ENCODE data around the gene RNASEH2C.
"Not testable (repeated sequence)": the region's sequence is repeated elsewhere in the genome, so short reads cannot be mapped to it uniquely, and the experiment has no call there.

The RNASEH2C gene

DNA sequence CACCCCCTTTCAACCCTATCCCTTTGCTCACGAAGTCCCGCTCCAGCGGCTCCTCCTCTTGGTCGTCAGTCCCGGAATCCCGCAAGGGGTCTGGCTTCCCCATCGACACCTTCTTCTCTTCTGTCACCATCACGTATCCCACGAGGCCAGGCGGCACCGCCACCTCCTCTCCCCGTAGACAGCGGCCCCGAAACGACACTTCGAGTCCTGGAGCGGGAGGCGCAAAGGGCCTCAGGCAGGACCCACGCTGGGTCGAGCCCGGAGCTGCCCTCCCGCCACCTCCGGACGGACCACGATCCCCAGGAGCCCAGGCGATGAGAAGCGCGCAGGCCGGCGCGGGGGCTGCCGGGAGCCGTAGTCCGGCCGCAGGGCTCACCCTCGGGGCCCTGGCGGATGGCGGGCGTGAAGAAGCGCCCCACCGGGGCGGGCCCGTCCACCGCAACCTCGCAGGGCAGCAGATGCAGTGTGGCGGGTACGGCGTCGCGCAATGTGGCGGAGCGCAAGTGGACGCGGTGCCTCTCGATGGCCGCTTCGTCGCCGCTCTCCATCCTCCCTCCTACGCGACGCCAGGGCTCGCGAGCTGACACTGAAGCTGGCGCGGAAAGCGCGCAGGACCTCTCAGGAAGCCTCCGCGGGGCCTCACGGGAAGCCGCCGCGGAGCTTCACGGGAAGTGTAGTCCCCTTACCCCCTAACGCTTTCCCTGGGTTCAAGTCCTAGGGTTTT is at the start of gene RNASEH2C:
Gene RNASEH2C, minus strand, starts transcription at position 588 of the 724 bp plus-strand sequence. Its CDS starts 40 bp downstream, at position 548.
- H3K9ac ChIP-seq (ENCODE audit: low read length): peak within 1 kb of the TSS; percentile 68
- H3K4me3 ChIP-seq (ENCODE audit: low read length): peak within 1 kb of the TSS; percentile 93
- H3K36me3 ChIP-seq (ENCODE audit: control insufficient read depth, insufficient read depth, low read length): peaks cover 24% of the 10 kb centered on the region
- H3K27ac ChIP-seq (ENCODE audit: low read depth, low read length): peak within 1 kb of the TSS; percentile 90
- no peaks in the 10 kb centered on the region for H3K27me3 ChIP-seq (ENCODE audit: control insufficient read depth, insufficient read depth, low read length)
- peaks cover 15% of the 10 kb centered on the region for H3K4me1 ChIP-seq (ENCODE audit: control insufficient read depth, insufficient read depth, low read length)

DNA sequence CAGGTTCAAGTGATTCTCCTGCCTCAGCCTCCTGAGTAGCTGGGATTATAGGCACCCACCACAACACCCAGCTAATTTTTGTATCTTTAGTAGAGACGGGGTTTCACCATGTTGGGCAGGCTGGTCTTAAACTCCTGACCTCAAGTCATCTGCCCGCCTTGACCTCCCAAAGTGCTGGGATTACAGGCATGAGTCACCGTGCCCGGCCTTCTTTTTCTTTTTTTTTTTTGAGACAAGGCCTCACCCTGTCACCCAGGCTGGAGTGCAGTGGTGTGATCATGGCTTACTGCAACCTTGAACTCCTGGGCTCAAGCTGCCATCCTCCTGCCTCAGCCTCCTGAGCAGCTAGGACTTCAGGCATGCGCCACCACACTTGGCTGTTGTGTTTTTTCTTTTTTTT is 47.2 kb upstream of the RNASEH2C start:
- H3K4me1 ChIP-seq (ENCODE audit: control insufficient read depth, insufficient read depth, low read length); H3K36me3 ChIP-seq (ENCODE audit: control insufficient read depth, insufficient read depth, low read length); H3K9ac ChIP-seq (ENCODE audit: low read length); H3K27me3 ChIP-seq (ENCODE audit: control insufficient read depth, insufficient read depth, low read length); H3K4me3 ChIP-seq (ENCODE audit: low read length); H3K27ac ChIP-seq (ENCODE audit: low read depth, low read length): not testable (repeated sequence)

DNA sequence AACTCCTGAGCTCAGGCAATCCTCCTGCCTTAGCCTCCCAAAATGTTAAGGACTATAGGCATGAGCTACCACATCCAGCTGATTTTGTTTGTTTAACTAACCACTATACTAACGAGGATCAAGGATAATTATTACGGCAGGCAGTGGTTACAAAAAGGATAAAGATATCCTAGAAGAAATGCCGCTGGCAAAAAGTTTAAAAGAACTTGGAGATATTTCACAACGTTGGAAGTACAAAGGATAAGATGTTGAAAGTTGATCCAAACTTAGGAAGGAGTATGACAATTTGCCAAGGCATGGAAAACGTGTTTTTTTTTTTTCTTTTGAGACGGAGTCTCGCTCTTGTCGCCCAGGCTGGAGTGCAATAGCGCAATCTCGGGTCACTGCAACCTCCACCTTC is 46.8 kb upstream of the RNASEH2C start:
- H3K4me1 ChIP-seq (ENCODE audit: control insufficient read depth, insufficient read depth, low read length): no peaks in the 10 kb centered on the region
- no peaks in the 10 kb centered on the region for H3K27me3 ChIP-seq (ENCODE audit: control insufficient read depth, insufficient read depth, low read length)
- no peak overlapping the region for H3K27ac ChIP-seq (ENCODE audit: low read depth, low read length)
- no peak overlapping the region for H3K4me3 ChIP-seq (ENCODE audit: low read length)
- H3K36me3 ChIP-seq (ENCODE audit: control insufficient read depth, insufficient read depth, low read length): no peaks in the 10 kb centered on the region
- no peak overlapping the region for H3K9ac ChIP-seq (ENCODE audit: low read length)

DNA sequence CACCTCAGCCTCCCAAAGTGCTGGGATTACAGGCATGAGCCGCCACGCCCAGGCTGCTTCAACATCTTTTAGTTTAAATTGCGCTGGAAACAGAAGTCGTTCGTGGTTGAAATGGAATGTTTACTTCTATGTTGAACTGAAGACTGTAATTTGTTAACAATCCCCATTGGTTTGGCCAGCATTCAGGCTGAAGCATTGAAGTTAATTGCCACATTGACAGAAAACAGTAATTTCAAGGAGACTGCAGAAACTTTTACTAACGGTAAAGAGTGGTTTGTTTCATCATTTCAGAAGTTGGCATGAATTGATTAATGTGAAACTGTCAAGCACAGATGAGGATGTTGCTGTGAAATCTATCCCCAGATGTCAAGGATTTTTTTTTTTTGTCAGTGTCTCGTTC is 45.9 kb upstream of the RNASEH2C start:
- no peak overlapping the region for H3K4me3 ChIP-seq (ENCODE audit: low read length)
- H3K36me3 ChIP-seq (ENCODE audit: control insufficient read depth, insufficient read depth, low read length): no peaks in the 10 kb centered on the region
- H3K27me3 ChIP-seq (ENCODE audit: control insufficient read depth, insufficient read depth, low read length): no peaks in the 10 kb centered on the region
- no peaks in the 10 kb centered on the region for H3K4me1 ChIP-seq (ENCODE audit: control insufficient read depth, insufficient read depth, low read length)
- no peak overlapping the region for H3K27ac ChIP-seq (ENCODE audit: low read depth, low read length)
- H3K9ac ChIP-seq (ENCODE audit: low read length): no peak overlapping the region

DNA sequence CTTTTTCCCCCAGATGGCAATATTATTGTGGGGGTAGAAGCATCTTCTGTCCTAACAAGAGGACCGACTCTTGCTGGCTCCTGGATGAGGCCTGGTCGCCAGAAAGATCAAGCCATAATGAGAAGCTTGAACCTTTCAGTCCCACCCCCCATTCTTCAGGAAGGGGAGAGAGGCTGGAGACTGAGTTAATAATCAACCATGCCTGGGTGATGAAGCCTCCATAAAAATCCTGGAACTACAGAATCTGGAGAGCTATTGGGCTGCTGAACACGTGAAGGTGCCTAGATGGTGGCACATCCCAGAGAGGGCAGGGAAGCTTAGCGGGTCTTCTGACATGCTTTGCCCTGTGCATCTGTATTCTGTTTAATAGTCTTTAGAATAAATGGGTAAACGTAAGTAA is 43.8 kb upstream of the RNASEH2C start:
- Histone ChIP-seq H3K4me3 (ENCODE audit: low read length) (no peak overlapping the region), H3K27me3 (ENCODE audit: control insufficient read depth, insufficient read depth, low read length) (no peaks in the 10 kb centered on the region), H3K4me1 (ENCODE audit: control insufficient read depth, insufficient read depth, low read length) (no peaks in the 10 kb centered on the region), H3K27ac (ENCODE audit: low read depth, low read length) (no peak overlapping the region), H3K36me3 (ENCODE audit: control insufficient read depth, insufficient read depth, low read length) (no peaks in the 10 kb centered on the region), H3K9ac (ENCODE audit: low read length) (no peak overlapping the region)

DNA sequence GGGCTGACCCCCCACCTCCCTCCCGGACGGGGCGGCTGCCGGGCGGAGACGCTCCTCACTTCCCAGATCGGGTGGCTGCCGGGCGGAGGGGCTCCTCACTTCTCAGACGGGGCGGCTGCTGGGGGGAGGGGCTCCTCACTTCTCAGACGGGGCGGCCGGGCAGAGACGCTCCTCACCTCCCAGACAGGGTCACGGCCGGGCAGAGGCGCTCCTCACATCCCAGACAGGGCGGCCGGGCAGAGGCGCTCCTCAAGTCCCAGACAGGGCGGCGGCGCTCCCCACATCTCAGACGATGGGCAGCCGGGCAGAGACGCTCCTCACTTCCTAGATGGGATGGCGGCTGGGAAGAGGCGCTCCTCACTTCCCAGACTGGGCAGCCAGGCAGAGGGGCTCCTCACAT is 42.2 kb upstream of the RNASEH2C start:
- H3K27ac ChIP-seq (ENCODE audit: low read depth, low read length); H3K4me3 ChIP-seq (ENCODE audit: low read length); H3K4me1 ChIP-seq (ENCODE audit: control insufficient read depth, insufficient read depth, low read length); H3K36me3 ChIP-seq (ENCODE audit: control insufficient read depth, insufficient read depth, low read length); H3K9ac ChIP-seq (ENCODE audit: low read length); H3K27me3 ChIP-seq (ENCODE audit: control insufficient read depth, insufficient read depth, low read length): not testable (repeated sequence)

DNA sequence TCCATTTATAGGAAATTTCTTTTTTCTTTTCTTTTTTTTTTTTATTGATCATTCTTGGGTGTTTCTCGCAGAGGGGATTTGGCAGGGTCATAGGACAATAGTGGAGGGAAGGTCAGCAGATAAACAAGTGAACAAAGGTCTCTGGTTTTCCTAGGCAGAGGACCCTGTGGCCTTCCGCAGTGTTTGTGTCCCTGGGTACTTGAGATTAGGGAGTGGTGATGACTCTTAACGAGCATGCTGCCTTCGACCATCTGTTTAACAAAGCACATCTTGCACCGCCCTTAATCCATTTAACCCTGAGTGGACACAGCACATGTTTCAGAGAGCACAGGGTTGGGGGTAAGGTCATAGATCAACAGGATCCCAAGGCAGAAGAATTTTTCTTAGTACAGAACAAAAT is 41.6 kb upstream of the RNASEH2C start:
- not testable (repeated sequence) for H3K27me3 ChIP-seq (ENCODE audit: control insufficient read depth, insufficient read depth, low read length); H3K9ac ChIP-seq (ENCODE audit: low read length); H3K27ac ChIP-seq (ENCODE audit: low read depth, low read length); H3K4me1 ChIP-seq (ENCODE audit: control insufficient read depth, insufficient read depth, low read length); H3K4me3 ChIP-seq (ENCODE audit: low read length); H3K36me3 ChIP-seq (ENCODE audit: control insufficient read depth, insufficient read depth, low read length)

DNA sequence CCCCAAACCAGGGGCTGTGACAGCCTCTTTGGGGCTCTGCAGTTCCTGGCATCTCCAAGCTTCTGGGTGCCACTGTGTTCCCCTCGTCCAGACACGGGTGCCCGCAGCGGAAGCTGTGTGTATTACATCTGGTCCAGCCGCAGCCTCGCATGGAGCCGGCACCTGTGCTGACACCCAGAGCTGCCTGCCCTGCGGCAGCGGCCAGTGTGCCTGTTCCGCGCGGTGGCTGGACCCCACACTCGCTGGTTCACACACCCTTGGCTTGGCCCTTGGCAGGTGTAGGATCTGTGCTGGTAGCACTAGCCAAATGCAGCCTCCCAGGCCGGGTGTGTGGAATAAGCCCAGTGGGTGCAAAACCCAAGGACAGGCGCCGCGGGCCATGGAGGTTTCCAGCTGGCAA is 24.5 kb upstream of the RNASEH2C start:
- Histone ChIP-seq H3K27me3 (ENCODE audit: control insufficient read depth, insufficient read depth, low read length) (no peaks in the 10 kb centered on the region), H3K4me1 (ENCODE audit: control insufficient read depth, insufficient read depth, low read length) (no peaks in the 10 kb centered on the region), H3K27ac (ENCODE audit: low read depth, low read length) (no peak overlapping the region), H3K4me3 (ENCODE audit: low read length) (no peak overlapping the region), H3K9ac (ENCODE audit: low read length) (no peak overlapping the region), H3K36me3 (ENCODE audit: control insufficient read depth, insufficient read depth, low read length) (no peaks in the 10 kb centered on the region)

DNA sequence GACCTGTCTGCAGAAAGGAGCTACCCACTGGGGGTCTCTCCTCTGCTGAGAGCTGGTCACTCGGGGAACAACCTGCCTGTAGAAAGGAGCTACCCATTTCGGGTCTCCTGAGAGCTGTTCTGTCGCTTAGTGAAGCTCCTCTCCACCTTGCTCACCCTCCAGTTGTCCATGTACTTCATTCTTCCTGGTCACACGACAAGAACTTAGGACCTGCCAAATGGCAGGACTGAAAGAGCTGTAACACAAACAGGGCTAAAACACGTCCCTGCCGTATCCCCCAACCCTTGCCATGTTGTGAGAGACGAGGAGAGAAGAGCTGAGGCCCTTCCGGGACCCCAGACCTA is 24.1 kb upstream of the RNASEH2C start:
- no peaks in the 10 kb centered on the region for H3K4me1 ChIP-seq (ENCODE audit: control insufficient read depth, insufficient read depth, low read length)
- no peak overlapping the region for H3K9ac ChIP-seq (ENCODE audit: low read length)
- no peak overlapping the region for H3K27ac ChIP-seq (ENCODE audit: low read depth, low read length)
- H3K4me3 ChIP-seq (ENCODE audit: low read length): no peak overlapping the region
- H3K27me3 ChIP-seq (ENCODE audit: control insufficient read depth, insufficient read depth, low read length): no peaks in the 10 kb centered on the region
- no peaks in the 10 kb centered on the region for H3K36me3 ChIP-seq (ENCODE audit: control insufficient read depth, insufficient read depth, low read length)

DNA sequence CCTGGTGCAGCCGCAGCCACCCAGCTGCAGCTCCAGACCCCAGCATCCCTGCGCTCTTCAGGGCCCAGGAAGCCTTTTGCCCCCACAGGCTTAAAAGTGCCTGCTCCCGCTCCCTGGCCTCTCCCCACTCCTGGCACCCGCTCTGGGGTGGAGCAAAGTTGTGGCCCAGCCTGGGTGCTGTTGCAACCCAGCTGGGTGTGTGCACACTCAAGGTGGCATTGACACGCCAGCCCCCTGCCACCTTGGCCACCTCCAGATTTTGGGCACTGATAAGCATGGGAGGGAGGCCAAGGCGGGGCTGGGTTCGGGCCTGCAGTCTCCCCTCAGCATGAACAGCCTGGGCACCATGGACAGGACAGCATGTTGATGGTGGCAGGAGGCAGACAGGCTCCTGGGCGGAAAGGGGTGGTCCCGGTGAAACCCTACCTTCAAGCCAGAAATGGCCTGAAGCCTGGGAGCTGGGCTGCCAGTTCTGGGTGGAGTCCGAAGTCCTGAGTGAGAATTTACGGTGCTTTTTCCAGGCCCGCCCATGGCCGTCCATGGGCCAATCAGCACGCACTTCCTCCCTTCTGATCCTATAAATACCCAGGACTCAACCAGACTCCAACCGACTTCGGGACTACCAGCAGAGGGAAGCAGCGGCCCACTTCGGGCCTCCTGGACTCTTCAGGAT is 23.6 kb upstream of the RNASEH2C start:
- H3K27ac ChIP-seq (ENCODE audit: low read depth, low read length): no peak overlapping the region
- H3K36me3 ChIP-seq (ENCODE audit: control insufficient read depth, insufficient read depth, low read length): no peaks in the 10 kb centered on the region
- H3K27me3 ChIP-seq (ENCODE audit: control insufficient read depth, insufficient read depth, low read length): no peaks in the 10 kb centered on the region
- no peaks in the 10 kb centered on the region for H3K4me1 ChIP-seq (ENCODE audit: control insufficient read depth, insufficient read depth, low read length)
- no peak overlapping the region for H3K9ac ChIP-seq (ENCODE audit: low read length)
- no peak overlapping the region for H3K4me3 ChIP-seq (ENCODE audit: low read length)

DNA sequence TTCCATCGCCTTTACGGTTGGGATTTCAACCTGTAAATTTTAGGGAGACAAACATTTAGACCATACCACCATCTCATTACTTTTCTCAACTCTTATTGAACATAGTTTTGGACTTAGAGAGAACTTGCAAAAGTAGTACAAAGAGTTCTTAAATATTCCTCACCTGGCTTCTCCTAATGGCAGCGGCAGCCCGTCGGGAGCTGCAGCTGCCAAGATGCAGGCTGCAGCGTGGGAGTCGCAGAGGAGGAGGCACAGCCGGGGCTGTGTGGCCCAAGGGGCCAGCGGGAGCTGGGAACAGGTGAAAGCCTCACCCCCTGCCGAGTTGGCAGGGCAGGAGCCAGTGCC is 23.1 kb upstream of the RNASEH2C start:
- Histone ChIP-seq H3K27me3 (ENCODE audit: control insufficient read depth, insufficient read depth, low read length) (no peaks in the 10 kb centered on the region), H3K9ac (ENCODE audit: low read length) (no peak overlapping the region), H3K36me3 (ENCODE audit: control insufficient read depth, insufficient read depth, low read length) (no peaks in the 10 kb centered on the region), H3K27ac (ENCODE audit: low read depth, low read length) (no peak overlapping the region), H3K4me3 (ENCODE audit: low read length) (no peak overlapping the region), H3K4me1 (ENCODE audit: control insufficient read depth, insufficient read depth, low read length) (no peaks in the 10 kb centered on the region)

DNA sequence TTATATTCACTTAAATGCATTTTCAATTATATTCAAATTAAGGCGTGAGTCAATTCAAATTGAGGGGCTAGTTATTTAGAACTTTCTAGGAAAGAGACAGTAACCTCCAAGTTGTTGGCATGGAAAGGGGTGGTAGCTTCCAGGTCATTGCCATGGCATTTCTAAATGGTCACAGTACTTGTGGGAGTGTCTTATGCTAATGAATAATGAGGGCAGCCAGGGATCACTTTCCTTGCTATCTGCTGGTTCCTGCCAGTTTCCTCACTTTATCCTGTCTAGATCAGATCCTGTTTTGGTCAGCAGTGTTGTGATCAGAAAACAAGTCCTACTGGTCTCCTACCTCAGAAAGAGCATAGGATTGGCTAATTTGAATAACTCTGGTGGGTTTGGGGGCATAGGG is 21.8 kb upstream of the RNASEH2C start:
- Histone ChIP-seq H3K4me1 (ENCODE audit: control insufficient read depth, insufficient read depth, low read length) (no peaks in the 10 kb centered on the region), H3K27ac (ENCODE audit: low read depth, low read length) (no peak overlapping the region), H3K36me3 (ENCODE audit: control insufficient read depth, insufficient read depth, low read length) (no peaks in the 10 kb centered on the region), H3K4me3 (ENCODE audit: low read length) (no peak overlapping the region), H3K9ac (ENCODE audit: low read length) (no peak overlapping the region), H3K27me3 (ENCODE audit: control insufficient read depth, insufficient read depth, low read length) (no peaks in the 10 kb centered on the region)

DNA sequence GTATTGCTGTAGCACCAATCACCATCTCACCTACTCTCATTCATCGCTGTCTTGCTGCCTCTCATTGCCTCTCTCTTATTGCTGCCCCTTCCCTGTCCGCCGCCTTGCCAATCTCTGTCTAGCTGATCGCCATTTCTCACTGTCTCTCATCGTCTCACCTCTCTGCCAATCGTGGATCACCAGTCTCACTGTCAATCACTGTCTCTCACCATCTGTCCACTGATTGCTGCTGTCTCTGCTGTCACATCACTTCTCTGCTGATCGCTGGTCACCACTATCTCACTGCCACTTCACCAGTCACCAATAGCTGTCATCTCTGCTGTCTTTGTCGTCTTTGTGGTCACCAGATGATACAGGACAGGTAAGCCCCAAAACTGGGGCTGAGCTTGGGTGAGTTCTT is 20.6 kb upstream of the RNASEH2C start:
- Histone ChIP-seq H3K4me3 (ENCODE audit: low read length) (no peak overlapping the region), H3K27me3 (ENCODE audit: control insufficient read depth, insufficient read depth, low read length) (no peaks in the 10 kb centered on the region), H3K36me3 (ENCODE audit: control insufficient read depth, insufficient read depth, low read length) (no peaks in the 10 kb centered on the region), H3K9ac (ENCODE audit: low read length) (no peak overlapping the region), H3K27ac (ENCODE audit: low read depth, low read length) (no peak overlapping the region), H3K4me1 (ENCODE audit: control insufficient read depth, insufficient read depth, low read length) (no peaks in the 10 kb centered on the region)
